ENCODE results near the gene NEURL1. TPM values are rescaled to one million over a fixed set of nuclear protein-coding genes. Genes with fewer than 3 reads are reported as not detected.

NEURL1 gene
- total RNA-seq, 3 donors from 2014 or later (not counting 1 experiment from before 2014, with no cell fraction given): 0.95 to 8.5 (median 1.5) TPM

- Mint-ChIP-seq H3K36me3 (no peaks in the 10 kb centered on the region), H3K27me3 (ENCODE audit: low read depth in 2 of 2) (peaks cover 24 to 36% of the 10 kb centered on the region in 2 donors), H3K4me3 (no peak overlapping the region), H3K27ac (no peak overlapping the region), H3K9me3 (no peaks in the 10 kb centered on the region), H3K4me1 (peaks cover 5 to 6% of the 10 kb centered on the region in 2 donors)
- no peak for TF ChIP-seq CTCF (IDR thresholded peaks at IDR 0.05)
- Histone ChIP-seq H3K27ac (ENCODE audit: low read length) (no peak overlapping the region), H3K27me3 (ENCODE audit: control insufficient read depth, insufficient read depth, low read length) (peaks cover 11% of the 10 kb centered on the region), H3K4me1 (ENCODE audit: control insufficient read depth, insufficient read depth, low read length) (peaks cover 22% of the 10 kb centered on the region), H3K9me3 (ENCODE audit: control insufficient read depth, insufficient read depth, low read length) (no peaks in the 10 kb centered on the region), H3K4me3 (ENCODE audit: low read length) (no peak overlapping the region), H3K36me3 (ENCODE audit: control insufficient read depth, insufficient read depth, low read length) (no peaks in the 10 kb centered on the region)
- WGBS (ENCODE audit: insufficient coverage): 88% methylated on average over 1 of the region's 1 CpG
- intact Hi-C loops (cut with micrococcal nuclease): no loop called here
- peak in 2 of 3 donors; percentile 13 to 25 for ATAC-seq
- DNase-seq: no peak
Observed at GRCh38 chr10:103490986-103491314, 2.6 kb upstream of the NEURL1 start.

- intact Hi-C loops (cut with micrococcal nuclease): no loop called here
- H3K4me3 ChIP-seq (ENCODE audit: low read length): no peak overlapping the region
- no peaks in the 10 kb centered on the region for H3K36me3 Mint-ChIP-seq
- 92% methylated on average over 7 of the region's 7 CpGs for WGBS (ENCODE audit: insufficient coverage)
- H3K36me3 ChIP-seq (ENCODE audit: control insufficient read depth, insufficient read depth, low read length): no peaks in the 10 kb centered on the region
- peaks cover 5 to 6% of the 10 kb centered on the region in 2 donors for H3K4me1 Mint-ChIP-seq
- H3K27ac Mint-ChIP-seq: no peak overlapping the region
- no peaks in the 10 kb centered on the region for H3K9me3 Mint-ChIP-seq
- no peaks in the 10 kb centered on the region for H3K9me3 ChIP-seq (ENCODE audit: control insufficient read depth, insufficient read depth, low read length)
- no peak for ATAC-seq
- H3K4me1 ChIP-seq (ENCODE audit: control insufficient read depth, insufficient read depth, low read length): peaks cover 22% of the 10 kb centered on the region
- DNase-seq: no peak
- H3K27me3 ChIP-seq (ENCODE audit: control insufficient read depth, insufficient read depth, low read length): peaks cover 13% of the 10 kb centered on the region
- TF ChIP-seq CTCF (IDR thresholded peaks at IDR 0.05): no peak
- peaks cover 26 to 36% of the 10 kb centered on the region in 2 donors for H3K27me3 Mint-ChIP-seq (ENCODE audit: low read depth in 2 of 2)
- H3K4me3 Mint-ChIP-seq: peak overlapping the region; percentile 38
- H3K27ac ChIP-seq (ENCODE audit: low read length): no peak overlapping the region
Observed at GRCh38 chr10:103491729-103492364, 1.7 kb upstream of the NEURL1 start.

GRCh38 chr10:103492655-103493261 lies 747 bp upstream of the NEURL1 start:
- Histone ChIP-seq H3K27me3 (ENCODE audit: control insufficient read depth, insufficient read depth, low read length) (peaks cover 13% of the 10 kb centered on the region), H3K36me3 (ENCODE audit: control insufficient read depth, insufficient read depth, low read length) (no peaks in the 10 kb centered on the region), H3K9me3 (ENCODE audit: control insufficient read depth, insufficient read depth, low read length) (no peaks in the 10 kb centered on the region), H3K4me3 (ENCODE audit: low read length) (no peak overlapping the region), H3K4me1 (ENCODE audit: control insufficient read depth, insufficient read depth, low read length) (peaks cover 22% of the 10 kb centered on the region), H3K27ac (ENCODE audit: low read length) (no peak overlapping the region)
- intact Hi-C loops (cut with micrococcal nuclease): no loop called here
- Mint-ChIP-seq H3K36me3 (no peaks in the 10 kb centered on the region), H3K4me3 (peak overlapping the region; percentile 82), H3K4me1 (peaks cover 5 to 6% of the 10 kb centered on the region in 2 donors), H3K27ac (no peak overlapping the region), H3K27me3 (ENCODE audit: low read depth in 2 of 2) (peaks cover 36 to 44% of the 10 kb centered on the region in 2 donors), H3K9me3 (no peaks in the 10 kb centered on the region)
- 79% methylated on average over 5 of the region's 5 CpGs for WGBS (ENCODE audit: insufficient coverage)
- ATAC-seq: no peak
- no peak for DNase-seq
- no peak for TF ChIP-seq CTCF (IDR thresholded peaks at IDR 0.05)

Measured in natural killer cell (primary cell).